GM21367 (cell line): ENCODE results near the gene CYSLTR2.
"Not testable (repeated sequence)": the region's sequence is repeated elsewhere in the genome, so short reads cannot be mapped to it uniquely, and the experiment has no call there.

Experiments used
- ATAC-seq: cut with Tn5 transposase; IDR thresholded peaks from one replicate; pipeline ENCODE4 v1.9.1; 2021; ENCODE audit not compliant: unreplicated experiment

The CYSLTR2 gene

GRCh38 chr13:48686636-48687210, 33.0 kb downstream of the CYSLTR2 start:
- no peak for ATAC-seq

GRCh38 chr13:48687249-48687648, 33.5 kb downstream of the CYSLTR2 start:
- ATAC-seq = no peak

GRCh38 chr13:48693998-48694397, 40.3 kb downstream of the CYSLTR2 start:
- no peak for ATAC-seq

- no peak for ATAC-seq
Observed at GRCh38 chr13:48695776-48696175, 42.0 kb downstream of the CYSLTR2 start.

GRCh38 chr13:48696676-48697075, 42.9 kb downstream of the CYSLTR2 start:
- ATAC-seq = not testable (repeated sequence)

GRCh38 chr13:48707405-48707804, 53.7 kb downstream of the CYSLTR2 start:
- no peak for ATAC-seq

- ATAC-seq = no peak
Observed at GRCh38 chr13:48708764-48709163, 55.0 kb downstream of the CYSLTR2 start.

- no peak for ATAC-seq
Observed at GRCh38 chr13:48709213-48709612, 55.5 kb downstream of the CYSLTR2 start.

- no peak for ATAC-seq
Observed at GRCh38 chr13:48710160-48710559, 56.4 kb downstream of the CYSLTR2 start.

GRCh38 chr13:48712141-48712540, 58.4 kb downstream of the CYSLTR2 start:
- ATAC-seq = no peak

GRCh38 chr13:48715977-48716376, 62.2 kb downstream of the CYSLTR2 start:
- no peak for ATAC-seq

GRCh38 chr13:48720621-48721020, 66.9 kb downstream of the CYSLTR2 start:
- ATAC-seq = no peak

GRCh38 chr13:48723168-48723567, 69.4 kb downstream of the CYSLTR2 start:
- no peak for ATAC-seq

- ATAC-seq = no peak
Observed at GRCh38 chr13:48725271-48725670, 71.5 kb downstream of the CYSLTR2 start.

- ATAC-seq = no peak
Observed at GRCh38 chr13:48726711-48727110, 73.0 kb downstream of the CYSLTR2 start.

GRCh38 chr13:48727241-48728011, 73.7 kb downstream of the CYSLTR2 start:
- no peak for ATAC-seq

- ATAC-seq = no peak
Observed at GRCh38 chr13:48728226-48728625, 74.5 kb downstream of the CYSLTR2 start.

- ATAC-seq = no peak
Observed at GRCh38 chr13:48728876-48729275, 75.1 kb downstream of the CYSLTR2 start.

- no peak for ATAC-seq
Observed at GRCh38 chr13:48729856-48730255, 76.1 kb downstream of the CYSLTR2 start.

- no peak for ATAC-seq
Observed at GRCh38 chr13:48731001-48731658, 77.4 kb downstream of the CYSLTR2 start.

GRCh38 chr13:48731957-48732569, 78.3 kb downstream of the CYSLTR2 start:
- ATAC-seq = peak; percentile 68
